Keratinocyte (primary cell): ENCODE data around the gene WLS. TPM values are rescaled to one million over a fixed set of nuclear protein-coding genes. Genes with fewer than 3 reads are reported as not detected.

Source experiments
- DNase-seq: peaks from one replicate; pipeline ENCODE4 v3.0.0-alpha.2; 2011; ENCODE audit warnings: low read depth, missing footprints, low spot score
- FAIRE-seq: peaks from 2 replicates; lab custom pipeline; 2011; peaks lifted over from hg19 to GRCh38; lab: Jason Lieb, UNC
- H2AFZ ChIP-seq: 2 replicates; pipeline ENCODE4 v1.6.0; 2012; ENCODE audit warnings: low read length, control low read depth, inconsistent platforms; ENCODE audit not compliant: control insufficient read depth
- H3K27ac ChIP-seq: 2 replicates; pipeline ENCODE4 v1.5.1; 2011; ENCODE audit warnings: low read length; ENCODE audit not compliant: control insufficient read depth, insufficient read depth
- H3K27me3 ChIP-seq: 3 replicates; pipeline ENCODE4 v1.6.0; 2011; ENCODE audit warnings: low read length; ENCODE audit not compliant: control insufficient read depth, insufficient read depth; ENCODE audit errors: extremely low read depth
- H3K36me3 ChIP-seq, 2 experiments: 2 replicates in 1 of 2; 3 replicates in 1 of 2; pipeline ENCODE4 v1.5.1; 2011; ENCODE audit warnings: low read length in 2 of 2, mild to moderate bottlenecking in 1 of 2; ENCODE audit not compliant: control insufficient read depth in 2 of 2, insufficient read depth in 2 of 2; ENCODE audit errors: extremely low read depth in 1 of 2
- H3K4me1 ChIP-seq: 3 replicates; pipeline ENCODE4 v1.5.1; 2011; ENCODE audit warnings: low read length; ENCODE audit not compliant: control insufficient read depth, insufficient read depth; ENCODE audit errors: extremely low read depth
- H3K4me2 ChIP-seq: 3 replicates; pipeline ENCODE4 v1.6.0; 2011; ENCODE audit warnings: low read depth, low read length; ENCODE audit not compliant: control insufficient read depth, insufficient read depth; ENCODE audit errors: extremely low read depth
- H3K4me3 ChIP-seq, 3 experiments: fragments of 200-600 bp in 1 of 3; sonication (generic) in 1 of 3; 2 replicates in 2 of 3; 3 replicates in 1 of 3; pipeline ENCODE4 v1.5.1; 2011 to 2016; ENCODE audit warnings: low read length in 3 of 3, mild to moderate bottlenecking in 3 of 3, control low read depth in 2 of 3, inconsistent platforms in 1 of 3, low read depth in 1 of 3, mixed read lengths in 1 of 3, mixed run types in 1 of 3, moderate library complexity in 1 of 3; ENCODE audit not compliant: control insufficient read depth in 2 of 3, insufficient read depth in 2 of 3; ENCODE audit errors: extremely low read depth in 1 of 3
- H3K79me2 ChIP-seq: 2 replicates; pipeline ENCODE4 v1.6.0; 2012; ENCODE audit warnings: low read length; ENCODE audit not compliant: control insufficient read depth, insufficient read depth
- H3K9ac ChIP-seq: 3 replicates; pipeline ENCODE4 v1.6.0; 2011; ENCODE audit warnings: low read length; ENCODE audit not compliant: control insufficient read depth, insufficient read depth; ENCODE audit errors: extremely low read depth
- H3K9me1 ChIP-seq: 3 replicates; pipeline ENCODE4 v1.6.0; 2011; ENCODE audit warnings: low read length; ENCODE audit not compliant: control insufficient read depth, insufficient read depth; ENCODE audit errors: extremely low read depth
- H3K9me3 ChIP-seq: 2 replicates; pipeline ENCODE4 v1.5.1; 2012; ENCODE audit warnings: low read depth, low read length; ENCODE audit not compliant: control insufficient read depth
- H4K20me1 ChIP-seq: 3 replicates; pipeline ENCODE4 v1.6.0; 2011; ENCODE audit warnings: low read length; ENCODE audit not compliant: control insufficient read depth, insufficient read depth; ENCODE audit errors: extremely low read depth
- CTCF ChIP-seq, 3 experiments: IDR thresholded peaks in 1 of 3; conservative IDR thresholded peaks in 1 of 3; optimal IDR thresholded peaks in 1 of 3; 2 replicates in 2 of 3; 3 replicates in 1 of 3; pipeline versions ENCODE3 to v1.5.1; 2011; ENCODE audit warnings: low read length in 3 of 3, mild to moderate bottlenecking in 3 of 3, moderate library complexity in 2 of 3, control low read depth in 1 of 3, inconsistent platforms in 1 of 3; ENCODE audit not compliant: insufficient read depth in 2 of 3; ENCODE audit errors: extremely low read depth in 1 of 3
- EZH2 ChIP-seq: IDR thresholded peaks from one replicate; pipeline ENCODE4 v1.6.1; 2012; ENCODE audit warnings: inconsistent platforms, mild to moderate bottlenecking, low read length, moderate library complexity
- dilution Hi-C: fragments of 300-500 bp; cut with MboI; formaldehyde crosslinking; loops from one replicate; pipeline ENCODE4 v1.7.0; 2020; ENCODE audit warnings: low sequenced_read_pairs; ENCODE audit not compliant: extremely low pct_ligation_motif_present
- polyA plus RNA-seq, 5 experiments: library from polyadenylated mRNA; depleted of rRNA in 3 of 5; stranded (reverse) in 3 of 5; stranded (forward) in 1 of 5; unstranded in 1 of 5; fragments of >200 nt; gene quantifications; 1 replicate in 1 of 5; 2 replicates in 3 of 5; 3 replicates in 1 of 5; pipeline versions ENCODE4 v1.2.1 to v1.2.3, GENCODE V29; 2011 to 2012; ENCODE audit warnings: missing spikeins in 2 of 5, low read depth in 1 of 5, low replicate concordance in 1 of 5

Gene WLS
- polyA plus RNA-seq, 1 donor (not counting 4 experiments of a cell fraction or from before 2014, with no cell fraction given) = 92.4 TPM

- Histone ChIP-seq H2AFZ (peak overlapping the region; percentile 81), H3K27me3 (no peaks in the 10 kb centered on the region), H3K4me1 (peaks cover 20% of the 10 kb centered on the region), H3K4me2 (peak overlapping the region; percentile 85), H3K9ac (peak overlapping the region; percentile 87), H3K9me3 (no peaks in the 10 kb centered on the region), H3K4me3 (peak overlapping the region in 2 of 3 experiments; percentile 86 to 94), H3K27ac (no peak overlapping the region), H3K79me2 (peaks cover 33% of the 10 kb centered on the region), H3K9me1 (no peaks in the 10 kb centered on the region), H4K20me1 (no peaks in the 10 kb centered on the region), H3K36me3 (no peaks in the 10 kb centered on the region)
- dilution Hi-C loops = no loop called here
- TF ChIP-seq EZH2 (no peak), CTCF (optimal IDR thresholded peaks at IDR 0.05 in 1 of 3, IDR thresholded peaks at IDR 0.05 in 1 of 3, conservative IDR thresholded peaks at IDR 0.05 in 1 of 3; ENCODE audit: extremely low read depth in 1 of 3, insufficient read depth in 2 of 3, low read length in 3 of 3) (no peak)
- FAIRE-seq = no peak
- DNase-seq = no peak
These were observed 879 bp upstream of the WLS start for GRCh38 chr1:68233202-68233601.

- H3K79me2 ChIP-seq = peaks cover 38% of the 10 kb centered on the region
- no peaks in the 10 kb centered on the region for H3K9me3 ChIP-seq
- no peaks in the 10 kb centered on the region for H4K20me1 ChIP-seq
- peak overlapping the region; percentile 52 to 94 (median 86) for H3K4me3 ChIP-seq
- no peaks in the 10 kb centered on the region for H3K9me1 ChIP-seq
- H2AFZ ChIP-seq = peak overlapping the region; percentile 81
- H3K36me3 ChIP-seq = no peaks in the 10 kb centered on the region
- no peaks in the 10 kb centered on the region for H3K27me3 ChIP-seq
- H3K4me1 ChIP-seq = peaks cover 33% of the 10 kb centered on the region
- peak overlapping the region; percentile 87 for H3K9ac ChIP-seq
- peak overlapping the region; percentile 95 for H3K4me2 ChIP-seq
- dilution Hi-C loops = no loop called here
- FAIRE-seq = no peak
- H3K27ac ChIP-seq = peak overlapping the region; percentile 81
- no peak for DNase-seq
- TF ChIP-seq EZH2 (no peak), CTCF (optimal IDR thresholded peaks at IDR 0.05 in 1 of 3, IDR thresholded peaks at IDR 0.05 in 1 of 3, conservative IDR thresholded peaks at IDR 0.05 in 1 of 3; ENCODE audit: extremely low read depth in 1 of 3, insufficient read depth in 2 of 3, low read length in 3 of 3) (no peak)
These were observed 565 bp downstream of the WLS start for GRCh38 chr1:68231627-68232288.
